GM12874 (cell line): ENCODE results near the gene CD38.

Experiments
- TF ChIP-seq, protein P1 (sequence below): IDR thresholded peaks from 2 replicates; pipeline ENCODE4 v1.5.1; 2011; ENCODE audit warnings: low read depth, mild to moderate bottlenecking, control low read depth, low read length, moderate library complexity; ENCODE audit not compliant: insufficient read depth

CD38 gene

DNA sequence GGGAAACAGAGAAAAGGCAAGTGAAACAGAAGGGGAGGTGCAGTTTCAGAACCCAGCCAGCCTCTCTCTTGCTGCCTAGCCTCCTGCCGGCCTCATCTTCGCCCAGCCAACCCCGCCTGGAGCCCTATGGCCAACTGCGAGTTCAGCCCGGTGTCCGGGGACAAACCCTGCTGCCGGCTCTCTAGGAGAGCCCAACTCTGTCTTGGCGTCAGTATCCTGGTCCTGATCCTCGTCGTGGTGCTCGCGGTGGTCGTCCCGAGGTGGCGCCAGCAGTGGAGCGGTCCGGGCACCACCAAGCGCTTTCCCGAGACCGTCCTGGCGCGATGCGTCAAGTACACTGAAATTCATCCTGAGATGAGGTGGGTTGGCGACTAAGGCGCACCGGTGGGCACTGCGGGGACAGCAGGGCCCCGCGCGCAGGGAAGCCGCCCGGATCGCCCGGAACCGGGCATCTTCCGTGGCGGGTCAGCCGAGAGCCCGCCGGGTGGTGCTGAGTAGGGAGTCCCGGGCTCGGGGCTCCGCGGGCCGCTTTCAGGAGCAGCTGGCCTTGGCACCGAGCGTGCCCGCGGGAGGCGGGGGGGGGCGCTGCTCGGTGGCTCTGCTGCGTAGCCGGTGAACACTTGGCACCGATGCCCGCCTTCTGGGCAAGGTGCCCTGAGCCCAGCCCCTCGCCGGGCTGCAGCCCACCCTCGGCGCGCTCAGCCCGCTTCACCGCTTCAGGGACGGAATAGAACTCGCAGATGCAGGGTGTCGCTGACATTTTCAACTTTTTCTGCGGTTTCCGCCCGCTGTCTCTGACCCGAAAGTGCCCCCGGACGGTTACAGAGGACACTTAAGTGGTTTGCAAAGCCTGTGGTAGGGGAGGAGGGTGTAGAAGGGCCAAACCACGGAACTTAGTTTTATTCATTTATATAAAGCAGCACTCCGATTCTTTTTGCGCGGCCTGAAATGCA lies at the start of gene CD38:
CD38 (plus strand) TSS at position 40 of the 953 bp plus-strand sequence; CDS start at position 127, 87 bp downstream.
- TF ChIP-seq, protein P1, sequence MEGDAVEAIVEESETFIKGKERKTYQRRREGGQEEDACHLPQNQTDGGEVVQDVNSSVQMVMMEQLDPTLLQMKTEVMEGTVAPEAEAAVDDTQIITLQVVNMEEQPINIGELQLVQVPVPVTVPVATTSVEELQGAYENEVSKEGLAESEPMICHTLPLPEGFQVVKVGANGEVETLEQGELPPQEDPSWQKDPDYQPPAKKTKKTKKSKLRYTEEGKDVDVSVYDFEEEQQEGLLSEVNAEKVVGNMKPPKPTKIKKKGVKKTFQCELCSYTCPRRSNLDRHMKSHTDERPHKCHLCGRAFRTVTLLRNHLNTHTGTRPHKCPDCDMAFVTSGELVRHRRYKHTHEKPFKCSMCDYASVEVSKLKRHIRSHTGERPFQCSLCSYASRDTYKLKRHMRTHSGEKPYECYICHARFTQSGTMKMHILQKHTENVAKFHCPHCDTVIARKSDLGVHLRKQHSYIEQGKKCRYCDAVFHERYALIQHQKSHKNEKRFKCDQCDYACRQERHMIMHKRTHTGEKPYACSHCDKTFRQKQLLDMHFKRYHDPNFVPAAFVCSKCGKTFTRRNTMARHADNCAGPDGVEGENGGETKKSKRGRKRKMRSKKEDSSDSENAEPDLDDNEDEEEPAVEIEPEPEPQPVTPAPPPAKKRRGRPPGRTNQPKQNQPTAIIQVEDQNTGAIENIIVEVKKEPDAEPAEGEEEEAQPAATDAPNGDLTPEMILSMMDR: no peak

DNA sequence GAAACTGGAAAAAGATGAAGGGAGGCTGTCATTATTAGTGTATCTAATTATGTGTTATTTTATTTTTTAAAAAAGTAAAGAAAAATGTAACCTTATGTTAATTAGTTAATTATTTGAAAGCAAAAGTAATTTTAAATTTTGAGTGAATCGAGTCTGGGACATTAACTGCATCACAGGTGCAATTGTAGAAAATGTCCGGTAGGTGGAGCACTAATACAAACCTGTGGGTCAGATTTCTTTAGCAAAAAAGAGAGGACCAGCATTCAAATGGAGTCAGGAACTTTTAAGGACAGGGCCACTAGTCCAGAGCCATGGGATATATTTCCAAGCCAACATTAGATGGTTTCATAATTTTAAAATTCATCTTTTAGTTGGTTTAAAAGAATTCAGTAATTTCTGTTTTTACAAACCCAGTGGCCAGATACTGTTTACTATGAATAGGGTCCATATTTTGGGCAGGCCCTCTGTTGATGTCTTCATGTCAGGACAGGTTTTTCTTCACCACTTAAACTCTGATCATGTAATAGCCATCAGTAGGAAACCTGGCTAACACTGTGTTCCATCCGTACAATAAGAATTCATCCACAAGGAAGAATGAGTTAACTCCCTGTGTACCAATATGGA lies 48.1 kb upstream of the CD38 start:
- TF ChIP-seq, protein P1: peak; percentile 57; the same call in 1 of the 2 replicates

DNA sequence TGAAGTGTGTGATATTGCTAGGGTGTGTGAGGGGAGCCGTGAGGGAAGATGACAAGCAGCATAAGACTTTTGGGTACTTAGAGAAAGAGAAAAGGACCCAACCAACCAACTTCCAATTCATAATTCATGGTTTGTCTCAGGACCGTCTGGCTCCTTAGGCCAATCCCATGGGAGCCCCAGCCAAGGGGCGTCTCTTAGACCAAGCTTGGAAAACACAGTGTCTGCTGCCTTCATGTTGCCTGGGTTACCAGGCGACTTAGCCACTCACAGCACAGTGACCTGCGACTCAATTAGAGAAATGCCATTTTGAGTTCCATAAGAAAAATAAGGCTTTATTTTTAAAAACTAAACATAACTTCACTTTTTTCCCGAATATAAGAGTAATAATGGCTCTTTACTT lies 42.6 kb upstream of the CD38 start:
- TF ChIP-seq, protein P1: no peak

DNA sequence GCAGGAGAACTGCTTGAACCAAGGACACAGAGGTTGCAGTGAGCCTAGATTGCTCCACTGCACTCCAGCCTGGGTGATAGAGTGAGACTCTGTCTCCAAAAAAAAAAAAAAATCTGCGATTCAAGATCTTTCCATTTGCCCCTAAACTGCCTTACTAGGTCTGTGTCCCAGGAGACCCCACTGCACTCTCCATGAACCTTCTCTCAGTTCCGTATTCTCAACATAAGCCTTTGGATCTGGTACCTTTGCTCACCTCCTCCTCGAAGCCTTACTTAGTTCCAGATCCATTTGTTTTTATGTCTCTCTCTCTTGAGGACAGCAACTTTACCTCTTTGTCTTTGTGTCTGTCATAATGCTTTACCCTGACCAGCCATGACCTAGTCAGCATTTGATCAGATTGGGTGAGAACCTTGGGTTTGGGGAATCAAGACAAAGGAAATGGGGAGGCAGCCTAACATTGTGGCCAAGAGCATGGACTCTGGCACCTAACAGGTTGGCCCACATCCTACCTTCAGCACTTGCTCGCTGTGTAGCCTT lies 41.5 kb upstream of the CD38 start:
- TF ChIP-seq, protein P1: no peak

DNA sequence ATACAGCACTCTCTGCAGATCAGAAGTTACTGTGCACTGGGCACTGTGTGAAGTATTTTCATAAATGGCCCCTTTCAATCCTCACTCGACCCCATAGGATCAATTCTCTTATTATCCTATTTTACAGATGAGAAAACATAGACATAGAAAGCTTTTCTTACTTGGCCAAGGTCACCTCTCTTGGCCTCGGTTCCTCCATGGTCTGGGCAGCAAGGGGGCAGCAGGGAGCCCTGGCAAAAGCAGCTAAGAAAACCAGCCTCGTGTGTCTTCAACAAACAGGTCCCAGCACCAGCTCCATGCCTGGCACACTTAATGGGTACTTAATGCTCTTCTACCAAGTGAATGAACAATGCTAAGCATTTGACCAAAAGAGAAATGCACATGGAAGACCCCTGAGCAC lies 40.9 kb upstream of the CD38 start:
- TF ChIP-seq, protein P1: 0 out of 2 replicates have a peak, but pooled peaks have one; percentile 12

DNA sequence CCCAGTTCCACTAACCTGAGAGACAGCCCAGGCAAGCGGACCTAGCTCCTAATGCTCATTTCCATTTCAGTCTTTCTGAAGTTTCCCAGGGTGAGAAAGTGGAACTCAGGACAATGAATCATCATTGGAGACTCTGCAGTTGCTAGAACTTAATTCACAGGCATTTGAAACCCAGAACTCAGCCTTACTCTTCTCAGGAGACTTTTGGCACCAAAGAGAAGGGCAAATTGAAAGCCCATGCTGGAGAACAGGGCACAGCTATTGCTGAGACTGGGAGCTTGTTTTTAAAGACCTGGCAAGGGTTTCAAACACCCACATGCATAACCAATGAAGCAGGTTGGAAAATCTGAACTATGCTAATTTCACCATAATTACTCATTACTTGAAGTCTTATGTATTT lies 39.3 kb upstream of the CD38 start:
- TF ChIP-seq, protein P1: no peak

DNA sequence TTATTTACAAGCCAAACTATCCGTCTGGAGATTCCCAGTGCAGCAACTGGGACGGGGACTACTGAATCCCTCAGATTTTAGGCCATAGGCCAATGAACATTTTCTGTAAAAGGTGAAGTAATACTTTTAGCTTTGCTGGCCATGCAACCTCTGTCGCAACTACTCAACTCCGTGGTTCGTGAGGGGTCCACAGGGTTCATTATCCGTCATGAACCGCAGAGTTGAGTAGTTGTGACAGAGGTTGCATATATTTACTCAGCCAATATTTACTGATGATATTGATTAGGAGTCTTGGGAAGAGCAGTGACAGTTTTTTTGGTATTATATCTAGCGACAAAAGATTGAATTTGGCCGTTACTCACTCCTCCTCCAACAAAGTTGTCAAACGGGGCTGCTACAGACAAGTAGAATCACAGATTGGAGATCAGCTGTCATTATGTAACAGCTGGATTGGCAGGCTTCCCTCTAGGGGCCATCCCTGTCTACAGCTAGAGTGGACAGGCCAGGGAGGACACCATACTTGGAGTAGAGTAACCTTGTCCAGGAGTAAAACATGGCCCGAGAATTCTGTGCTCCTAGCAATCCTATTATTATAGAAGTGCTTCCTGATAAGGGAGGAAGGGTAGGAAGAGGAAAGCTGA lies 37.2 kb upstream of the CD38 start:
- TF ChIP-seq, protein P1: no peak
